Neuronal stem cell (in vitro differentiated cells): ENCODE measurements around the gene IGBP1.
A peak's percentile ranks its signal among the peaks of the same experiment; 100 is the strongest.

ENCODE experiments used
- DNase-seq: peaks from one replicate; pipeline ENCODE4 v3.0.0-alpha.2; 2013; ENCODE audit warnings: low spot score
- H2AFZ ChIP-seq: one replicate; pipeline ENCODE4 v1.6.1; 2013; ENCODE audit warnings: mild to moderate bottlenecking, low read length, inconsistent platforms
- H2AK5ac ChIP-seq: 2 replicates; pipeline ENCODE4 v1.6.1; 2013; ENCODE audit warnings: low read depth, mild to moderate bottlenecking, inconsistent platforms, low read length, moderate library complexity, mixed read lengths
- H2BK120ac ChIP-seq: 2 replicates; pipeline ENCODE4 v1.6.1; 2013; ENCODE audit warnings: low read depth, mild to moderate bottlenecking, inconsistent platforms, low read length, moderate library complexity, mixed read lengths
- H2BK12ac ChIP-seq: one replicate; pipeline ENCODE4 v1.6.1; 2013; ENCODE audit warnings: low read length, inconsistent platforms
- H2BK15ac ChIP-seq: 2 replicates; pipeline ENCODE4 v1.6.1; 2013; ENCODE audit warnings: mild to moderate bottlenecking, low read length, inconsistent platforms, mixed read lengths
- H2BK5ac ChIP-seq: one replicate; pipeline ENCODE4 v1.6.1; 2013; ENCODE audit warnings: inconsistent platforms, mild to moderate bottlenecking, low read length, moderate library complexity
- H3K14ac ChIP-seq: one replicate; pipeline ENCODE4 v1.6.1; 2013; ENCODE audit warnings: low read length, inconsistent platforms
- H3K18ac ChIP-seq: 2 replicates; pipeline ENCODE4 v1.6.1; 2013; ENCODE audit warnings: low read length, inconsistent platforms
- H3K23ac ChIP-seq: 2 replicates; pipeline ENCODE4 v1.6.1; 2013; ENCODE audit warnings: low read depth, mild to moderate bottlenecking, mixed read lengths, low read length, inconsistent platforms; ENCODE audit not compliant: poor library complexity
- H3K27ac ChIP-seq: replicated peaks from 3 replicates; pipeline ENCODE4 v1.5.1; 2013; ENCODE audit warnings: low read length, inconsistent platforms
- H3K27me3 ChIP-seq, 3 experiments: 2 replicates each; pipeline ENCODE4 v1.6.1; 2013; ENCODE audit warnings: low read length in 3 of 3, mild to moderate bottlenecking in 2 of 3, inconsistent platforms in 1 of 3, low read depth in 1 of 3, mixed read lengths in 1 of 3, moderate library complexity in 1 of 3; ENCODE audit not compliant: control insufficient read depth in 3 of 3, insufficient read depth in 3 of 3
- H3K36me3 ChIP-seq, 2 donors: replicated peaks in 1 of 2; 2 replicates each; pipeline ENCODE4 v1.6.1; 2013; ENCODE audit warnings: low read length in 2 of 2; ENCODE audit not compliant: control insufficient read depth in 2 of 2, insufficient read depth in 2 of 2
- H3K4ac ChIP-seq: 2 replicates; pipeline ENCODE4 v1.6.1; 2013; ENCODE audit warnings: inconsistent platforms, mild to moderate bottlenecking, low read length, moderate library complexity
- H3K4me1 ChIP-seq, 2 donors: 1 replicate in 1 of 2; 2 replicates in 1 of 2; pipeline ENCODE4 v1.6.1; 2013; ENCODE audit warnings: low read length in 2 of 2, low read depth in 1 of 2; ENCODE audit not compliant: control insufficient read depth in 2 of 2, insufficient read depth in 1 of 2
- H3K4me2 ChIP-seq: one replicate; pipeline ENCODE4 v1.6.1; 2013; ENCODE audit warnings: mild to moderate bottlenecking, low read length, inconsistent platforms; ENCODE audit not compliant: insufficient read depth, poor library complexity, severe bottlenecking
- H3K4me3 ChIP-seq, 2 donors: 2 replicates each; pipeline ENCODE4 v1.5.1; 2013; ENCODE audit warnings: low read length in 2 of 2, mild to moderate bottlenecking in 2 of 2, inconsistent platforms in 1 of 2, moderate library complexity in 1 of 2
- H3K79me1 ChIP-seq: one replicate; pipeline ENCODE4 v1.6.1; 2013; ENCODE audit warnings: low read depth, mild to moderate bottlenecking, inconsistent platforms, low read length, moderate library complexity
- H3K9ac ChIP-seq: one replicate; pipeline ENCODE4 v1.6.1; 2013; ENCODE audit warnings: mild to moderate bottlenecking, low read depth, low read length, inconsistent platforms; ENCODE audit not compliant: poor library complexity
- H3K9me3 ChIP-seq, 2 donors: replicated peaks in 1 of 2; 2 replicates each; pipeline versions ENCODE3 to v1.6.1; 2013; ENCODE audit warnings: low read length in 2 of 2, mild to moderate bottlenecking in 2 of 2, inconsistent platforms in 1 of 2, low read depth in 1 of 2, mixed read lengths in 1 of 2, moderate library complexity in 1 of 2; ENCODE audit not compliant: control insufficient read depth in 2 of 2, insufficient read depth in 1 of 2
- H4K8ac ChIP-seq: one replicate; pipeline ENCODE4 v1.6.1; 2013; ENCODE audit warnings: low read depth, mild to moderate bottlenecking, inconsistent platforms, low read length, moderate library complexity
- H4K91ac ChIP-seq: one replicate; pipeline ENCODE4 v1.6.1; 2013; ENCODE audit warnings: low read length, low read depth, mild to moderate bottlenecking, inconsistent platforms; ENCODE audit not compliant: poor library complexity
- WGBS, 2 donors: extraction: QIAGEN DNeasy Blood & Tissue Kit; methylation state at CpG; one replicate each; pipeline ENCODE4 v1.1.7; 2013; ENCODE audit warnings: missing lambda C conversion rate in 2 of 2, mixed read lengths in 1 of 2; ENCODE audit not compliant: insufficient read length in 2 of 2, insufficient replicate concordance in 1 of 2; ENCODE audit errors: extremely low coverage in 2 of 2; 5-methylcytosine and 5-hydroxymethylcytosine counted together

Gene IGBP1

DNA sequence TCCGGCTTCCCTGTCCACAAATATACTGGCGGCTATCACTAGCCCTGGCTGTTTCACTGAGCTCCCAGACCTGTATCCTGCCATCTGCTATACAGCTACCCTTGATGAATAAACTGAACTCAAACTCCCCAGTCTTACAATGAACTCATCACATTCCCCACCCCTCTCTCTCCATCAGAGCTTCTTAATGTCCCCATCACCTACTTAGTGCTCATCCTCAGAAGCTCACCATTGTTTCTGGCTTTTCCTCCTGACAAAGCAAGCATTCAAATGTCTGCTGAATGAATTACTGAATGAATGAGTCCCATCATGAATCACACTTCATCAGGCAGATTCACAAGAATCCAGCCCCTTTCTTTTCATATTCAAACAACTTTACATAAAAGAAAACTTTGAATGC is 38.4 kb downstream of the IGBP1 start:
- Histone ChIP-seq H3K23ac (no peak overlapping the region), H2BK12ac (no peak overlapping the region), H3K9me3 (no peaks in the 10 kb centered on the region), H3K4me2 (no peak overlapping the region), H3K27me3 (peaks cover 0 to under 1% (median 0%) of the 10 kb centered on the region in 3 experiments), H3K4ac (no peak overlapping the region), H3K27ac (peak overlapping the region; percentile 23), H2BK5ac (no peak overlapping the region), H3K9ac (no peak overlapping the region), H4K91ac (no peak overlapping the region), H2AFZ (peak overlapping the region; percentile 9), H3K18ac (no peak overlapping the region), H2BK15ac (no peak overlapping the region), H3K36me3 (no peaks in the 10 kb centered on the region), H3K4me3 (no peak overlapping the region), H3K4me1 (peaks cover 11 to 25% of the 10 kb centered on the region in 2 donors), H3K79me1 (no peaks in the 10 kb centered on the region), H2AK5ac (no peak overlapping the region), H4K8ac (no peak overlapping the region), H3K14ac (no peak overlapping the region), H2BK120ac (no peak overlapping the region)
- WGBS, 2 donors: no CpG with 5 or more reads among the region's 2 CpGs
- no peak for DNase-seq

DNA sequence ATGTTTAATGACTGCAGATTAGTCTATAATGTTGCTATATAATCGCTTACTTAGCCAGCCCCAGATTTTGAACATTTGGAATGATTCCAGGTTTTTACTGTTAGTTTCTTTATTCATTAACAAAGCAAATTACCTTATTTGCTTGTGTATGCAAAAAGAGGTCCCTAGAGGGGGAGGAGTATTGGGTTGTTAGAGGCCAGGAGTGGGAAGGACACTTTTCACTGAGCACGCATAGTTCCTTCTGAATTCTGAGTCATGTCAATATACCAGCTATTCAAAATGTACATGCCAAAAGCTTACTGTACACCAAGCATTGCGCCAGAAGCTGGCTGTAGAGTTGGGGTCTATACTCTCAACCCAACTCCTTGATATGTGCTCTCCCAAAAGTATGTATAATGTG is 39.0 kb downstream of the IGBP1 start:
- no peak overlapping the region for H3K4me3 ChIP-seq
- H3K27ac ChIP-seq: peak overlapping the region; percentile 22
- H3K14ac ChIP-seq: no peak overlapping the region
- no peak overlapping the region for H4K8ac ChIP-seq
- no peak overlapping the region for H3K4ac ChIP-seq
- no peaks in the 10 kb centered on the region for H3K36me3 ChIP-seq
- no peak overlapping the region for H3K23ac ChIP-seq
- WGBS, 2 donors: no CpG with 5 or more reads among the region's 3 CpGs
- peak overlapping the region; percentile 69 for H2AFZ ChIP-seq
- H3K27me3 ChIP-seq: peaks cover 0 to 4% (median 0%) of the 10 kb centered on the region in 3 experiments
- H3K79me1 ChIP-seq: no peaks in the 10 kb centered on the region
- H2BK15ac ChIP-seq: no peak overlapping the region
- no peak overlapping the region for H3K18ac ChIP-seq
- no peak overlapping the region for H2BK12ac ChIP-seq
- no peak overlapping the region for H4K91ac ChIP-seq
- no peak overlapping the region for H2BK5ac ChIP-seq
- H3K4me2 ChIP-seq: no peak overlapping the region
- no peak overlapping the region for H2AK5ac ChIP-seq
- no peak overlapping the region for H2BK120ac ChIP-seq
- no peak for DNase-seq
- H3K9ac ChIP-seq: no peak overlapping the region
- H3K4me1 ChIP-seq: peaks cover 9 to 22% of the 10 kb centered on the region in 2 donors
- no peaks in the 10 kb centered on the region for H3K9me3 ChIP-seq

DNA sequence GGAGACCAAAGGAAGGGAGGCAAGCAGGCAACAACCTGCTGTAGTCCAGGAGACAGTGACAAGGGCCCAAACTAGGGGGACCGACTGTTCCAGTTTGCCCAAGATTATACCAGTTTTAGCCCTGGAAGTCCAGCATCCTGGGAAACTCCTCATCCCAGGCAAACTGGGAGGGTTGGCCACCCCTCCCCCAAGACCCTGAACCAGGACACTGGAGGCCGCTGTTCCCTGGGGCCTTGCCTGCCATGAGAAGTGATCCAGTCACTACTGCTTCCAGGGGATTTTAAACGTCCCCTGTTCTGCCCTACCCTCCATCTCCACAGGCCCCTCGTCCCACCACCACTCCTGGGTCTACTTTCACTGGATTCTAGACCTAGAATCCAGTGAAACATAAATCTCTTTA is 39.7 kb downstream of the IGBP1 start:
- Histone ChIP-seq H3K27me3 (peaks cover 0 to 4% (median 0%) of the 10 kb centered on the region in 3 experiments), H3K27ac (no peak overlapping the region), H2BK15ac (no peak overlapping the region), H3K18ac (no peak overlapping the region), H3K4me2 (no peak overlapping the region), H3K4me3 (no peak overlapping the region), H3K36me3 (no peaks in the 10 kb centered on the region), H4K8ac (no peak overlapping the region), H4K91ac (no peak overlapping the region), H3K14ac (no peak overlapping the region), H3K9me3 (no peaks in the 10 kb centered on the region), H3K23ac (no peak overlapping the region), H3K79me1 (no peaks in the 10 kb centered on the region), H2AFZ (peak overlapping the region; percentile 69), H3K4me1 (peaks cover 9 to 22% of the 10 kb centered on the region in 2 donors), H3K4ac (no peak overlapping the region), H2BK12ac (no peak overlapping the region), H2BK5ac (no peak overlapping the region), H3K9ac (no peak overlapping the region), H2AK5ac (no peak overlapping the region), H2BK120ac (no peak overlapping the region)
- no peak for DNase-seq
- WGBS, 2 donors: no CpG with 5 or more reads among the region's 4 CpGs

DNA sequence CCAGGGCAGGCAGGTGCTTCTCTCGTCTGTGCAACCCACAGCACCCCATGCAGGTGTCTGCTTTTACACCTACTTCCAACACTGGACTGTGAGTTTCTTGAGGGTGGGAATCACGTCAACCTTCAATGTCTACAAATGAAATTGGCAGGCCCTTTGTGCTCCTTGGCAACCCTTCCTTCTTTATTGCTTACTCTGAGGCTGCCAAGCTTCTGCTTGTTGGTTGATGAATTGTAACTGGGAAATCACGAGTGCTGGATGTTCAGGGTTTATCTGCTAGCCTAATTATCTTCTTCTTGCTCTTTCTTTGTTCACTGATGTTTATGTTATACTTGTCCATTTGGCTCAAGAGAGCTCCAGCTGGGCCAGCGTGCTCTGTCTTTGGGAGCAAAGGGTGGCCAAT is 41.5 kb downstream of the IGBP1 start:
- H2BK5ac ChIP-seq: no peak overlapping the region
- H3K4ac ChIP-seq: no peak overlapping the region
- no peak overlapping the region for H4K91ac ChIP-seq
- H3K79me1 ChIP-seq: no peaks in the 10 kb centered on the region
- H3K4me1 ChIP-seq: peaks cover 9 to 12% of the 10 kb centered on the region in 2 donors
- H3K18ac ChIP-seq: no peak overlapping the region
- no peak overlapping the region for H2BK120ac ChIP-seq
- H3K27me3 ChIP-seq: peaks cover 0 to 4% (median 0%) of the 10 kb centered on the region in 3 experiments
- H4K8ac ChIP-seq: no peak overlapping the region
- no peak overlapping the region for H2BK15ac ChIP-seq
- H2BK12ac ChIP-seq: no peak overlapping the region
- H2AFZ ChIP-seq: no peak overlapping the region
- H3K4me3 ChIP-seq: no peak overlapping the region
- H3K14ac ChIP-seq: no peak overlapping the region
- H3K9ac ChIP-seq: no peak overlapping the region
- no peak for DNase-seq
- no peak overlapping the region for H3K27ac ChIP-seq
- H3K4me2 ChIP-seq: no peak overlapping the region
- no CpG with 5 or more reads among the region's 4 CpGs for WGBS, 2 donors
- no peak overlapping the region for H2AK5ac ChIP-seq
- no peaks in the 10 kb centered on the region for H3K36me3 ChIP-seq
- no peak overlapping the region for H3K23ac ChIP-seq
- H3K9me3 ChIP-seq: no peaks in the 10 kb centered on the region
